Activated CD8-positive, alpha-beta memory T cell treated with anti-CD3 and anti-CD28 coated beads, Interleukin-2, amount 50 U/mL, for 4 hours (primary cell): ENCODE data around the gene PSPH.
"Not testable (repeated sequence)": the region's sequence is repeated elsewhere in the genome, so short reads cannot be mapped to it uniquely, and the experiment has no call there.

ENCODE experiments used
- DNase-seq: peaks from one replicate; pipeline ENCODE4 v3.0.0-alpha.2; 2020

The PSPH gene

GRCh38 chr7:56051339-56052191, at the start of gene PSPH, which contains the start of gene CCT6A:
Gene PSPH, minus strand, starts transcription at chr7:56051444. Its CDS starts 30,232 bp downstream, at chr7:56021212.
Gene CCT6A, plus strand, starts transcription at chr7:56051765. Its CDS starts 84 bp downstream, at chr7:56051849.
- peak; percentile 93 for DNase-seq

- no peak for DNase-seq
These were observed 48.4 kb upstream of the PSPH start for GRCh38 chr7:56099653-56100052.

GRCh38 chr7:56098187-56099008, 47.2 kb upstream of the PSPH start:
- DNase-seq = not testable (repeated sequence)

GRCh38 chr7:56097700-56098099, 46.5 kb upstream of the PSPH start:
- no peak for DNase-seq

- no peak for DNase-seq
These were observed 41.7 kb upstream of the PSPH start, which contains the start of gene PHKG1 for GRCh38 chr7:56092789-56093531. Gene PHKG1, minus strand, starts transcription at chr7:56092952. Its CDS starts 4,011 bp downstream, at chr7:56088941.

GRCh38 chr7:56092388-56092787, 41.1 kb upstream of the PSPH start:
- DNase-seq = not testable (repeated sequence)

GRCh38 chr7:56091591-56091990, 40.3 kb upstream of the PSPH start:
- no peak for DNase-seq

- no peak for DNase-seq
These were observed 36.2 kb upstream of the PSPH start for GRCh38 chr7:56087445-56087844.

- no peak for DNase-seq
These were observed 35.5 kb upstream of the PSPH start for GRCh38 chr7:56086761-56087160.

- DNase-seq = no peak
These were observed 32.0 kb upstream of the PSPH start for GRCh38 chr7:56083150-56083785.

- DNase-seq = no peak
These were observed 30.5 kb upstream of the PSPH start for GRCh38 chr7:56081626-56082340.

- DNase-seq = not testable (repeated sequence)
These were observed 29.6 kb upstream of the PSPH start for GRCh38 chr7:56080726-56081435.

GRCh38 chr7:56079450-56080185, 28.4 kb upstream of the PSPH start:
- DNase-seq = no peak

- DNase-seq = no peak
These were observed 27.0 kb upstream of the PSPH start for GRCh38 chr7:56078196-56078595.

GRCh38 chr7:56077681-56078080, 26.4 kb upstream of the PSPH start:
- no peak for DNase-seq

- peak; percentile 63 for DNase-seq
These were observed 23.1 kb upstream of the PSPH start for GRCh38 chr7:56074371-56074791.

GRCh38 chr7:56066376-56066775, 15.1 kb upstream of the PSPH start:
- not testable (repeated sequence) for DNase-seq

GRCh38 chr7:56063882-56064625, 12.8 kb upstream of the PSPH start, which contains the start of gene SUMF2:
Gene SUMF2, plus strand, starts transcription at chr7:56064286. Its CDS starts 26 bp downstream, at chr7:56064312.
- peak; percentile 88 for DNase-seq

GRCh38 chr7:56063500-56063881, 12.2 kb upstream of the PSPH start:
- no peak for DNase-seq
